Subcutaneous adipose tissue (tissue), 4 donors: Measurements from ENCODE around the gene DTX1. TPM values are rescaled to one million over a fixed set of nuclear protein-coding genes. Genes with fewer than 3 reads are reported as not detected.

Source experiments
- CTCF ChIP-seq: fragments of 450-650 bp; IDR thresholded peaks from one replicate; pipeline ENCODE4 v1.5.1; 2016; ENCODE audit warnings: low read depth, mild to moderate bottlenecking, control low read depth, antibody characterized with exemption, moderate library complexity
- total RNA-seq, 4 donors: library from RNA; depleted of rRNA; stranded (reverse); fragments of >200 nt; gene quantifications; one replicate each; pipeline ENCODE4 v1.1.0, GENCODE V29; 2016

The DTX1 gene
- total RNA-seq, 4 donors from 2014 or later: 20.2 to 137 (median 46.2) TPM

DNA sequence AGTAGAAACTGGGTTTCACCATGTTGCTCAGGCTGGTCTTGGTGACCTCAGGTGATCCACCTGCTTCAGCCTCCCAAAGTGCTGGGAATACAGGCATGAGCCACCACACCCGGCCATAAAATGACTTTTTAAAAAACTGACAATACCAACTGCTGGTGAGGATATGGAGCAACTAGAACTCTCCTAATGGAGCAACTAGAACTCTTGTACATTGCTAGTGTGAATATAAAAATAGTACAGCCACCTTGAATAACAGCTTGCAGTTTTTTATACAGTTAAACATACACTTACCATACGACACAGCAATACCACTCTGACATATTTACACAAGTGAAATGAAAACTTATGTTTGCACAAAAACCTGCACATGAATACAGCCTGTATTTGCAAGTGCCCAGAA, 90.5 kb downstream of the DTX1 start:
- no peak for TF ChIP-seq CTCF

Other genes with a start within 250 kb of the DTX1 start
- 100 to 1,000 TPM in 1 of 4 donors, 10 to 100 TPM in 3; 16.2 to 104 (median 23.9) TPM for gene OAS1, start 149.8 kb upstream of the DTX1 start, total RNA-seq
- 10 to 100 TPM in 3 of 4 donors, 1 to 10 TPM in 1; 7.3 to 24.9 (median 14.3) TPM for gene OAS3, start 118.3 kb upstream of the DTX1 start, total RNA-seq
- gene OAS2, start 78.2 kb upstream of the DTX1 start, total RNA-seq: 10 to 100 TPM in 2 of 4 donors, 1 to 10 TPM in 2; 9.5 to 19.7 (median 12.3) TPM
- not detected for gene RASAL1, start 79.0 kb downstream of the DTX1 start, total RNA-seq
- gene CFAP73, start 93.0 kb downstream of the DTX1 start, total RNA-seq: not detected
- 100 to 1,000 TPM in 1 of 4 donors, 10 to 100 TPM in 3; 27.7 to 107 (median 46.2) TPM for gene DDX54, start 128.7 kb downstream of the DTX1 start, total RNA-seq
- gene RITA1, start 129.0 kb downstream of the DTX1 start, total RNA-seq: 10 to 100 TPM in 1 of 4 donors, 1 to 10 TPM in 3; 8.3 to 11.0 (median 9.4) TPM
- 10 to 100 TPM; 27.6 to 82.3 (median 46.3) TPM for gene TPCN1, start 164.7 kb downstream of the DTX1 start, total RNA-seq